ENCODE results near the gene SGTB.

SGTB gene

DNA sequence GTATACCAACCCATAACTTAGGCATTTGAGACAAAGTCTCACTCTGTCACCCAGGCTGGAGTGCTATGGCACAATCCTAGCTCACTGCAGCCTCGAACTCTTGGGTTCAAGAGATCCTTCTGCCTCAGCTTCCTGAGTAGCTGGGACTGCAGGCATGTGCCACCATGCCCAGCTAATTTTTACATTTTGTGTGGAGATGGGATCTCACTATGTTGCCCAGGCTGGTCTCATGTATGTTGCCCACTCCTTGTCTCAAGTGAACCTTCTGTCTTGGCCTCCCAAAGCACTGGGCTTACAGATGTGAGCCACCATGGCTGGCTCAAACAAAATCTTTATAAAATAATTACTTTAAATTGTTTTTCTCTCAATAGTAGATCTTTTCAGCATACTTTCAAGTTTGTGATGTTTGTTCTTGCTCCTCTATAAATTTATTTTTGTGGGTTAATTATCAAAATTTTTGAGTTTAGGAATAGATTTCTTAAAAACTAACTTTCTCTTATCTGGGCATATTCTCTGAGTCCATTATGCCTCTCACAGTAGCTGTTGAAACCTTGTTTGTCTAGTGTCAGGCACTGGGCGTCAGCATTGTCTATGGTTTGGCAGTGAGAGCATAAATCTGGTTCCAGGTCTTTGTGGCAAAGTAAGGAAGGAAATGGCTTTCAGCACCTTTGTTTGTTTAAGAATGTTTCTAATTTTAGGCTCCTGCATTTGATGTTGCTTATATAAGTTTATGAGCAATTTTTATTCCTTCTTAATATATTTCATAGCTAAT, 38.8 kb upstream of the SGTB start:
- H3K27ac ChIP-seq, result no peak overlapping the region
- H3K27me3 ChIP-seq (ENCODE audit: control insufficient read depth, insufficient read depth, low read length), result no peaks in the 10 kb centered on the region
- H2AFZ ChIP-seq, result no peak overlapping the region
- H3K4me2 ChIP-seq (ENCODE audit: low read length), result no peak overlapping the region
- H3K4me3 ChIP-seq (ENCODE audit: low read depth, low read length), result no peak overlapping the region
- H3K36me3 ChIP-seq (ENCODE audit: control insufficient read depth, insufficient read depth, low read length), result no peaks in the 10 kb centered on the region
- no peak overlapping the region for H3K9ac ChIP-seq
- H3K79me2 ChIP-seq, result no peaks in the 10 kb centered on the region
- no peaks in the 10 kb centered on the region for H3K9me3 ChIP-seq (ENCODE audit: control insufficient read depth, low read length)
- TF ChIP-seq, protein P1, sequence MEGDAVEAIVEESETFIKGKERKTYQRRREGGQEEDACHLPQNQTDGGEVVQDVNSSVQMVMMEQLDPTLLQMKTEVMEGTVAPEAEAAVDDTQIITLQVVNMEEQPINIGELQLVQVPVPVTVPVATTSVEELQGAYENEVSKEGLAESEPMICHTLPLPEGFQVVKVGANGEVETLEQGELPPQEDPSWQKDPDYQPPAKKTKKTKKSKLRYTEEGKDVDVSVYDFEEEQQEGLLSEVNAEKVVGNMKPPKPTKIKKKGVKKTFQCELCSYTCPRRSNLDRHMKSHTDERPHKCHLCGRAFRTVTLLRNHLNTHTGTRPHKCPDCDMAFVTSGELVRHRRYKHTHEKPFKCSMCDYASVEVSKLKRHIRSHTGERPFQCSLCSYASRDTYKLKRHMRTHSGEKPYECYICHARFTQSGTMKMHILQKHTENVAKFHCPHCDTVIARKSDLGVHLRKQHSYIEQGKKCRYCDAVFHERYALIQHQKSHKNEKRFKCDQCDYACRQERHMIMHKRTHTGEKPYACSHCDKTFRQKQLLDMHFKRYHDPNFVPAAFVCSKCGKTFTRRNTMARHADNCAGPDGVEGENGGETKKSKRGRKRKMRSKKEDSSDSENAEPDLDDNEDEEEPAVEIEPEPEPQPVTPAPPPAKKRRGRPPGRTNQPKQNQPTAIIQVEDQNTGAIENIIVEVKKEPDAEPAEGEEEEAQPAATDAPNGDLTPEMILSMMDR (IDR thresholded peaks at IDR 0.05), result no peak
- H3K4me1 ChIP-seq, result no peaks in the 10 kb centered on the region

DNA sequence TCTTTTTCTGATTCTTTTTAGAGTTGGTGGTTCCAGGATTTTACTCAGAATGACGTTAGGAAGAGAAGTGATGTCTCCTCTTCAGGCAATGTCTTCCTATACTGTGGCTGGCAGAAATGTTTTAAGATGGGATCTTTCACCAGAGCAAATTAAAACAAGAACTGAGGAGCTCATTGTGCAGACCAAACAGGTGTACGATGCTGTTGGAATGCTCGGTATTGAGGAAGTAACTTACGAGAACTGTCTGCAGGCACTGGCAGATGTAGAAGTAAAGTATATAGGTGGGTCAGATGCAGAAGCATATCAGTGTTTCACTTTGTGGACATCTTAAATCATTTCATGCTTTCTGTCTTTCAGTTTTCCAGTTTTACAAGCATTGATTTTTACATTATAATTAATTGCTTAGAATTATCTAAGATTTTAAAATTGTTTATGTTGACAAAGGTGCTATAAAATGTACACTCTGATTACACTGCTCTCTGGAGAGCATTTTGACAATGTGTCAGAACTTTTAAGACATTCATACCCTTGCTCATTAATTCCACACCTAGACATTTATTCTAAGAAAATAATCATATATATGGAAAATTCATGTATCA, 36.7 kb upstream of the SGTB start:
- no peak overlapping the region for H2AFZ ChIP-seq
- no peak overlapping the region for H3K9ac ChIP-seq
- no peaks in the 10 kb centered on the region for H3K36me3 ChIP-seq (ENCODE audit: control insufficient read depth, insufficient read depth, low read length)
- TF ChIP-seq, protein P1 (IDR thresholded peaks at IDR 0.05), result no peak
- H3K79me2 ChIP-seq, result no peaks in the 10 kb centered on the region
- H3K27me3 ChIP-seq (ENCODE audit: control insufficient read depth, insufficient read depth, low read length), result no peaks in the 10 kb centered on the region
- H3K27ac ChIP-seq, result no peak overlapping the region
- H3K4me1 ChIP-seq, result no peaks in the 10 kb centered on the region
- no peaks in the 10 kb centered on the region for H3K9me3 ChIP-seq (ENCODE audit: control insufficient read depth, low read length)
- H3K4me2 ChIP-seq (ENCODE audit: low read length), result no peak overlapping the region
- no peak overlapping the region for H3K4me3 ChIP-seq (ENCODE audit: low read depth, low read length)

- no peaks in the 10 kb centered on the region for H3K9me3 ChIP-seq (ENCODE audit: control insufficient read depth, low read length)
- no peaks in the 10 kb centered on the region for H3K27me3 ChIP-seq (ENCODE audit: control insufficient read depth, insufficient read depth, low read length)
- H3K9ac ChIP-seq, result no peak overlapping the region
- H3K79me2 ChIP-seq, result no peaks in the 10 kb centered on the region
- H3K4me1 ChIP-seq, result no peaks in the 10 kb centered on the region
- H3K4me2 ChIP-seq (ENCODE audit: low read length), result no peak overlapping the region
- no peak overlapping the region for H3K4me3 ChIP-seq (ENCODE audit: low read depth, low read length)
- no peak overlapping the region for H2AFZ ChIP-seq
- no peak overlapping the region for H3K27ac ChIP-seq
- H3K36me3 ChIP-seq (ENCODE audit: control insufficient read depth, insufficient read depth, low read length), result no peaks in the 10 kb centered on the region
- TF ChIP-seq, protein P1 (IDR thresholded peaks at IDR 0.05), result no peak
These were observed 31.3 kb upstream of the SGTB start for GRCh38 chr5:65753189-65753588.

GRCh38 chr5:65750938-65751337, 29.0 kb upstream of the SGTB start:
- no peaks in the 10 kb centered on the region for H3K27me3 ChIP-seq (ENCODE audit: control insufficient read depth, insufficient read depth, low read length)
- no peak overlapping the region for H3K4me3 ChIP-seq (ENCODE audit: low read depth, low read length)
- no peaks in the 10 kb centered on the region for H3K79me2 ChIP-seq
- no peak overlapping the region for H3K4me2 ChIP-seq (ENCODE audit: low read length)
- H3K27ac ChIP-seq, result no peak overlapping the region
- H3K36me3 ChIP-seq (ENCODE audit: control insufficient read depth, insufficient read depth, low read length), result no peaks in the 10 kb centered on the region
- H3K9me3 ChIP-seq (ENCODE audit: control insufficient read depth, low read length), result no peaks in the 10 kb centered on the region
- no peak overlapping the region for H3K9ac ChIP-seq
- no peak overlapping the region for H2AFZ ChIP-seq
- H3K4me1 ChIP-seq, result no peaks in the 10 kb centered on the region
- TF ChIP-seq, protein P1 (IDR thresholded peaks at IDR 0.05), result no peak

GRCh38 chr5:65749956-65750355, 28.0 kb upstream of the SGTB start:
- Histone ChIP-seq H3K79me2 (no peaks in the 10 kb centered on the region), H3K4me2 (ENCODE audit: low read length) (no peak overlapping the region), H3K4me3 (ENCODE audit: low read depth, low read length) (no peak overlapping the region), H3K27ac (no peak overlapping the region), H3K4me1 (no peaks in the 10 kb centered on the region), H3K27me3 (ENCODE audit: control insufficient read depth, insufficient read depth, low read length) (no peaks in the 10 kb centered on the region), H3K9me3 (ENCODE audit: control insufficient read depth, low read length) (no peaks in the 10 kb centered on the region), H3K9ac (no peak overlapping the region), H2AFZ (no peak overlapping the region), H3K36me3 (ENCODE audit: control insufficient read depth, insufficient read depth, low read length) (no peaks in the 10 kb centered on the region)
- TF ChIP-seq, protein P1 (IDR thresholded peaks at IDR 0.05), result no peak

Data from parathyroid adenoma (tissue), 2 donors.